ENCODE data around the gene ANK3. TPM values are rescaled to one million over a fixed set of nuclear protein-coding genes. Genes with fewer than 3 reads are reported as not detected.

Gene ANK3
- total RNA-seq, 2 donors from 2014 or later = 55.4 to 126 TPM

GRCh38 chr10:60336901-60337630 is 52.6 kb downstream of the ANK3 start:
- ATAC-seq (ENCODE audit: insufficient number of reproducible peaks, low FRiP score, low read depth) (no peak), DNase-seq (ENCODE audit: low spot score) (no peak)
- H3K27me3 ChIP-seq (replicated peaks; ENCODE audit: insufficient read depth) = no peaks in the 10 kb centered on the region
- no peak overlapping the region for H3K27ac ChIP-seq
- H3K4me1 ChIP-seq (ENCODE audit: control insufficient read depth in 1 of 2, low read depth in 2 of 2) = no peaks in the 10 kb centered on the region
- TF ChIP-seq, protein P1, sequence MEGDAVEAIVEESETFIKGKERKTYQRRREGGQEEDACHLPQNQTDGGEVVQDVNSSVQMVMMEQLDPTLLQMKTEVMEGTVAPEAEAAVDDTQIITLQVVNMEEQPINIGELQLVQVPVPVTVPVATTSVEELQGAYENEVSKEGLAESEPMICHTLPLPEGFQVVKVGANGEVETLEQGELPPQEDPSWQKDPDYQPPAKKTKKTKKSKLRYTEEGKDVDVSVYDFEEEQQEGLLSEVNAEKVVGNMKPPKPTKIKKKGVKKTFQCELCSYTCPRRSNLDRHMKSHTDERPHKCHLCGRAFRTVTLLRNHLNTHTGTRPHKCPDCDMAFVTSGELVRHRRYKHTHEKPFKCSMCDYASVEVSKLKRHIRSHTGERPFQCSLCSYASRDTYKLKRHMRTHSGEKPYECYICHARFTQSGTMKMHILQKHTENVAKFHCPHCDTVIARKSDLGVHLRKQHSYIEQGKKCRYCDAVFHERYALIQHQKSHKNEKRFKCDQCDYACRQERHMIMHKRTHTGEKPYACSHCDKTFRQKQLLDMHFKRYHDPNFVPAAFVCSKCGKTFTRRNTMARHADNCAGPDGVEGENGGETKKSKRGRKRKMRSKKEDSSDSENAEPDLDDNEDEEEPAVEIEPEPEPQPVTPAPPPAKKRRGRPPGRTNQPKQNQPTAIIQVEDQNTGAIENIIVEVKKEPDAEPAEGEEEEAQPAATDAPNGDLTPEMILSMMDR (IDR thresholded peaks at IDR 0.05) = no peak
- no peak overlapping the region for H3K4me3 ChIP-seq
- no peaks in the 10 kb centered on the region for H3K36me3 ChIP-seq
- no peaks in the 10 kb centered on the region for H3K9me3 ChIP-seq

GRCh38 chr10:60335708-60336107 is 54.0 kb downstream of the ANK3 start:
- DNase-seq (ENCODE audit: low spot score) (no peak), ATAC-seq (ENCODE audit: insufficient number of reproducible peaks, low FRiP score, low read depth) (no peak)
- Histone ChIP-seq H3K4me3 (no peak overlapping the region), H3K36me3 (no peaks in the 10 kb centered on the region), H3K27ac (no peak overlapping the region), H3K4me1 (ENCODE audit: control insufficient read depth in 1 of 2, low read depth in 2 of 2) (no peaks in the 10 kb centered on the region), H3K9me3 (no peaks in the 10 kb centered on the region), H3K27me3 (replicated peaks; ENCODE audit: insufficient read depth) (no peaks in the 10 kb centered on the region)
- TF ChIP-seq, protein P1 (IDR thresholded peaks at IDR 0.05) = no peak

DNA sequence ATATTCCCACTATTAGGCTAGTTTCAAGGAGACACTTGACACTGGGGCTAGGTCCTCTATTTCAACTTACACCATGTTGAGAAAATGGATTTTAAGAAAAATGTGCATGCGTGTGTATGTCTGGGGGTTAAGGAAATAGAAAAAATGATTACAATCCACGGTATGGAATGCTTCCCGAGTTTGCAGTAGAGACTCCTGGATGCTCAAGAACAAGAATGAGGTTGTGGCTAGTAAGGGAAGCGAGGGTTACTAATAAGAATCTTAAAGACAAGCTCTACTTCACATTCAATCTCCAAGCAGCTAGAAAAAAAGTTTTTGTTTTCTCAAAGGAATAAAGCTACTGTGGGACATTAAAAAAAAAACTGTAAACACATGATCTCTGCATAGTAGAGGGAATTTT is 54.7 kb downstream of the ANK3 start:
- TF ChIP-seq, protein P1 (IDR thresholded peaks at IDR 0.05) = no peak
- ATAC-seq (ENCODE audit: insufficient number of reproducible peaks, low FRiP score, low read depth) (no peak), DNase-seq (ENCODE audit: low spot score) (no peak)
- H3K9me3 ChIP-seq = no peaks in the 10 kb centered on the region
- H3K36me3 ChIP-seq = no peaks in the 10 kb centered on the region
- H3K4me1 ChIP-seq (ENCODE audit: control insufficient read depth in 1 of 2, low read depth in 2 of 2) = no peaks in the 10 kb centered on the region
- no peak overlapping the region for H3K4me3 ChIP-seq
- H3K27me3 ChIP-seq (replicated peaks; ENCODE audit: insufficient read depth) = no peaks in the 10 kb centered on the region
- H3K27ac ChIP-seq = no peak overlapping the region

DNA sequence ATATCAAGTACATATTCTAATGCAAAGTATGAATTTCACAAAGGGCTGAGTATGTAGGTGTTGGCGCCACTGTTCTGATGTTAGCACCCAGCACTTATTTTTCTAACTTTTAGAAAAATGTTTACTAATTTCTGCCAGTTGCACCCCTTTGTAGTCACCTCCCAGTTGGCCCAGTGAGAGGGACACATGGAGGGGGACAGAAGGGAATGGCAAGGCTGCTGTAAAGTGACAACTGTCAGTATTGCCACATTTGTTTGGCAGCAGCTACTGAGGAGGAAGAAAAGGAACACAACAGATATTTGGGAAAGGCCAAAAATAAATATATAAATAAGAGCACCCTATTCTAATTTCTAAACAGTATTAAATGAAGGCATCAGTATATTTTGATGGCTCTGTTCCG is 57.3 kb downstream of the ANK3 start:
- DNase-seq (ENCODE audit: low spot score) (no peak), ATAC-seq (ENCODE audit: insufficient number of reproducible peaks, low FRiP score, low read depth) (no peak)
- no peak overlapping the region for H3K4me3 ChIP-seq
- no peak overlapping the region for H3K27ac ChIP-seq
- H3K4me1 ChIP-seq (ENCODE audit: control insufficient read depth in 1 of 2, low read depth in 2 of 2) = no peaks in the 10 kb centered on the region
- H3K27me3 ChIP-seq (replicated peaks; ENCODE audit: insufficient read depth) = no peaks in the 10 kb centered on the region
- TF ChIP-seq, protein P1 (IDR thresholded peaks at IDR 0.05) = no peak
- peaks cover 3% of the 10 kb centered on the region for H3K9me3 ChIP-seq
- no peaks in the 10 kb centered on the region for H3K36me3 ChIP-seq

- DNase-seq (ENCODE audit: low spot score) = no peak
- H3K9me3 ChIP-seq = peaks cover 3% of the 10 kb centered on the region
- H3K36me3 ChIP-seq = no peaks in the 10 kb centered on the region
- no peaks in the 10 kb centered on the region for H3K27me3 ChIP-seq (replicated peaks; ENCODE audit: insufficient read depth)
- ATAC-seq (ENCODE audit: insufficient number of reproducible peaks, low FRiP score, low read depth) = no peak
- H3K4me3 ChIP-seq = no peak overlapping the region
- no peak overlapping the region for H3K27ac ChIP-seq
- H3K4me1 ChIP-seq (ENCODE audit: control insufficient read depth in 1 of 2, low read depth in 2 of 2) = no peaks in the 10 kb centered on the region
- TF ChIP-seq, protein P1 (IDR thresholded peaks at IDR 0.05) = no peak
These were observed 57.8 kb downstream of the ANK3 start for GRCh38 chr10:60331886-60332285.

Measured in thoracic aorta (tissue), 2 donors.